ENCODE results near the gene BCAS1. TPM values are rescaled to one million over a fixed set of nuclear protein-coding genes. Genes with fewer than 3 reads are reported as not detected.
"Not testable (repeated sequence)": the region's sequence is repeated elsewhere in the genome, so short reads cannot be mapped to it uniquely, and the experiment has no call there.

Gene BCAS1
- polyA plus RNA-seq, 12 donors = 3.5 to 14.6 (median 5.7) TPM; not detected in 1

GRCh38 chr20:53942973-53943372, 127.4 kb downstream of the BCAS1 start:
- no peak for DNase-seq

GRCh38 chr20:53942472-53942816, 128.0 kb downstream of the BCAS1 start:
- no peak for DNase-seq

GRCh38 chr20:53941680-53942471, 128.5 kb downstream of the BCAS1 start:
- no peak for DNase-seq

- no peak for DNase-seq
Observed at GRCh38 chr20:53940907-53941545, 129.4 kb downstream of the BCAS1 start.

GRCh38 chr20:53940360-53940702, 130.1 kb downstream of the BCAS1 start:
- DNase-seq = no peak

GRCh38 chr20:53939572-53940359, 130.6 kb downstream of the BCAS1 start:
- DNase-seq = peak; percentile 75

GRCh38 chr20:53939190-53939571, 131.2 kb downstream of the BCAS1 start:
- no peak for DNase-seq

GRCh38 chr20:53938739-53939138, 131.7 kb downstream of the BCAS1 start:
- no peak for DNase-seq

- no peak for DNase-seq
Observed at GRCh38 chr20:53937929-53938367, 132.4 kb downstream of the BCAS1 start.

- no peak for DNase-seq
Observed at GRCh38 chr20:53937339-53937741, 133.1 kb downstream of the BCAS1 start.

GRCh38 chr20:53935344-53936084, 134.9 kb downstream of the BCAS1 start:
- DNase-seq = no peak

- no peak for DNase-seq
Observed at GRCh38 chr20:53934421-53935343, 135.7 kb downstream of the BCAS1 start.

- DNase-seq = no peak
Observed at GRCh38 chr20:53933232-53933846, 137.1 kb downstream of the BCAS1 start.

- not testable (repeated sequence) for DNase-seq
Observed at GRCh38 chr20:53932655-53933192, 137.7 kb downstream of the BCAS1 start.

- DNase-seq = no peak
Observed at GRCh38 chr20:53931597-53931996, 138.8 kb downstream of the BCAS1 start.

GRCh38 chr20:53930651-53931504, 139.5 kb downstream of the BCAS1 start:
- no peak for DNase-seq

GRCh38 chr20:53929974-53930650, 140.3 kb downstream of the BCAS1 start:
- no peak for DNase-seq

- DNase-seq = no peak
Observed at GRCh38 chr20:53929399-53929798, 141.0 kb downstream of the BCAS1 start.

- DNase-seq = no peak
Observed at GRCh38 chr20:53927990-53928389, 142.4 kb downstream of the BCAS1 start.

All from muscle of arm (tissue), 12 donors.